Esophagus squamous epithelium (tissue), 5 donors: Measurements from ENCODE around the gene ADAMTS3. TPM values are rescaled to one million over a fixed set of nuclear protein-coding genes. Genes with fewer than 3 reads are reported as not detected.

Experiments
- DNase-seq: peaks from one replicate; lab custom pipeline; 2025; lab: John Stamatoyannopoulos, UW
- H3K27ac ChIP-seq, 4 donors: fragments of 200-600 bp; sonication (generic); one replicate each; pipeline ENCODE4 v1.5.1; 2016 to 2019; ENCODE audit warnings: mild to moderate bottlenecking in 1 of 4
- H3K27me3 ChIP-seq, 4 donors: fragments of 200-600 bp; sonication (generic); 1 replicate in 3 of 4; 2 replicates in 1 of 4; pipeline versions ENCODE4 v1.5.1 to v1.6.0; 2017 to 2021; ENCODE audit warnings: antibody characterized with exemption in 1 of 4
- H3K36me3 ChIP-seq, 3 donors: fragments of 200-600 bp; sonication (generic); one replicate each; pipeline ENCODE4 v1.5.1; 2016 to 2019
- H3K4me1 ChIP-seq, 3 donors: fragments of 200-600 bp; sonication (generic); one replicate each; pipeline ENCODE4 v1.5.1; 2017 to 2019
- H3K4me3 ChIP-seq, 4 donors: fragments of 200-600 bp; sonication (generic); 1 replicate in 3 of 4; 2 replicates in 1 of 4; pipeline ENCODE4 v1.5.1; 2016 to 2019; ENCODE audit warnings: mild to moderate bottlenecking in 2 of 4, moderate library complexity in 1 of 4
- H3K9me3 ChIP-seq, 3 donors: fragments of 200-600 bp; sonication (generic); one replicate each; pipeline ENCODE4 v1.5.1; 2016 to 2019
- POLR2A ChIP-seq, 4 donors: fragments of 450-650 bp; IDR thresholded peaks; one replicate each; pipeline ENCODE4 v1.6.1; 2017; ENCODE audit warnings: antibody characterized with exemption in 4 of 4, mild to moderate bottlenecking in 4 of 4, moderate library complexity in 3 of 4
- WGBS, 2 donors: methylation state at CpG; one replicate each; pipeline ENCODE4 v1.1.5; 2018; 5-methylcytosine and 5-hydroxymethylcytosine counted together
- intact Hi-C: fragments of 100-400 bp; cut with DNase I; formaldehyde crosslinking; loops from one replicate; pipeline ENCODE4 v1.15.0; 2022
- total RNA-seq, 4 donors: library from RNA; depleted of rRNA; stranded (reverse); fragments of >200 nt; gene quantifications; one replicate each; pipeline ENCODE4 v1.1.0, GENCODE V29; 2016
- TF ChIP-seq, protein P1 (sequence below), 6 experiments: fragments of 450-650 bp in 4 of 6; fragments of 200-600 bp in 2 of 6; sonication (generic) in 2 of 6; IDR thresholded peaks; one replicate each; pipeline ENCODE4 v1.5.1; 2016 to 2019; ENCODE audit warnings: antibody characterized with exemption in 6 of 6, mild to moderate bottlenecking in 4 of 6, moderate library complexity in 4 of 6
- donor health status: DM: yes; HTN: yes; CAD: no.

ADAMTS3 gene
- total RNA-seq, 4 donors from 2014 or later, result 0.15 to 0.57 (median 0.18) TPM; not detected in 1

DNA sequence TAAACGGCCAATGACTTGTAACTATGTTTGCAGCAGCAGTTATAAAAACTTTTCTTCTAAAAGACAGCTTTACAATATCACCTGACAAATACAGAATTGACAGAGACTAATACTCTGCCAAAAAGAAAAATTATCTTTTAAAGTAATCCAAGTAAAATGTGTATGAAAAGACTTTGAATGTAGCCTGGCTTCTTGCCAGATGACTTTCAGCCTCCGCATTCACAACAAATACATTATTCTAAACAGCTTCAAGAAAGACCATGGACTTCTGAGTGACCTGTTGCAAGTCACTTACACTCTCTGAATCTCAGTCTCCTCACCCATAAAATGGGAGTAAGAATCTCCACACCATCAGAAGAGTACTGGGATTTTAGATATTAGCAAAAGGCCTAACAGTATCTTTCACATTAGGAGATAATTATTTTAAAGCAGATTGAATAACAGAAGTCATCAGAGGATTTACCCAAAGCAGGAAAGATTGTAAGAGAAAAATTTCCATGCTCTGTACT is 2.5 kb downstream of the ADAMTS3 start:
- Histone ChIP-seq H3K4me1 (peaks cover 0 to 32% (median 7%) of the 10 kb centered on the region in 3 donors), H3K36me3 (no peaks in the 10 kb centered on the region), H3K27ac (no peak overlapping the region), H3K27me3 (peaks cover 0 to 19% (median 0%) of the 10 kb centered on the region in 4 donors), H3K9me3 (no peaks in the 10 kb centered on the region), H3K4me3 (no peak overlapping the region)
- TF ChIP-seq, protein P1, sequence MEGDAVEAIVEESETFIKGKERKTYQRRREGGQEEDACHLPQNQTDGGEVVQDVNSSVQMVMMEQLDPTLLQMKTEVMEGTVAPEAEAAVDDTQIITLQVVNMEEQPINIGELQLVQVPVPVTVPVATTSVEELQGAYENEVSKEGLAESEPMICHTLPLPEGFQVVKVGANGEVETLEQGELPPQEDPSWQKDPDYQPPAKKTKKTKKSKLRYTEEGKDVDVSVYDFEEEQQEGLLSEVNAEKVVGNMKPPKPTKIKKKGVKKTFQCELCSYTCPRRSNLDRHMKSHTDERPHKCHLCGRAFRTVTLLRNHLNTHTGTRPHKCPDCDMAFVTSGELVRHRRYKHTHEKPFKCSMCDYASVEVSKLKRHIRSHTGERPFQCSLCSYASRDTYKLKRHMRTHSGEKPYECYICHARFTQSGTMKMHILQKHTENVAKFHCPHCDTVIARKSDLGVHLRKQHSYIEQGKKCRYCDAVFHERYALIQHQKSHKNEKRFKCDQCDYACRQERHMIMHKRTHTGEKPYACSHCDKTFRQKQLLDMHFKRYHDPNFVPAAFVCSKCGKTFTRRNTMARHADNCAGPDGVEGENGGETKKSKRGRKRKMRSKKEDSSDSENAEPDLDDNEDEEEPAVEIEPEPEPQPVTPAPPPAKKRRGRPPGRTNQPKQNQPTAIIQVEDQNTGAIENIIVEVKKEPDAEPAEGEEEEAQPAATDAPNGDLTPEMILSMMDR (IDR thresholded peaks at IDR 0.05), result no peak
- no peak for TF ChIP-seq POLR2A (IDR thresholded peaks at IDR 0.05)
- DNase-seq, result no peak
- intact Hi-C loops, result no loop called here
- 69 to 74% methylated on average over 2 of the region's 2 CpGs for WGBS, 2 donors

DNA sequence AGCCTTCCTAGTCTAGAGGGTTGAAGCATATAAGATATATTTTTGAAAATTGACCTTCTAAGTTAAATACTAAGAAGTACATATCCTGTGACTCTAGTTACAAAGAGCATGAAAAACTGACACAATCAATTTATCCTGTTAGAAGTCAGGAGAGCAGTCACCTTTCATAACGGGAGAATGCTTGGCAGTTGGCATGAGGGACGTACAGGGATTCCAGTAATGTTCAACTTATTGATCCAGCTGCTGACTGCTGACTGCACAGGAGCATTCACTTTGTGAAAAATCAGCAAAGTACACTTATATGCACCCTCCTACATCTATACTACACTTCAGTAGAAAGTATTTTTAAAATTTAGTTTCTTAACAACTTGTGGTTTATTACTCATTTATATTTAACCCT is 4.2 kb downstream of the ADAMTS3 start:
- WGBS, 2 donors, result 83 to 88% methylated on average over 2 of the region's 2 CpGs
- TF ChIP-seq, protein P1 (IDR thresholded peaks at IDR 0.05), result no peak
- no peak for TF ChIP-seq POLR2A (IDR thresholded peaks at IDR 0.05)
- intact Hi-C loops, result no loop called here
- Histone ChIP-seq H3K27me3 (peaks cover 0 to 18% (median 0%) of the 10 kb centered on the region in 4 donors), H3K4me3 (no peak overlapping the region), H3K27ac (no peak overlapping the region), H3K9me3 (no peaks in the 10 kb centered on the region), H3K4me1 (peaks cover 0 to 31% (median 7%) of the 10 kb centered on the region in 3 donors), H3K36me3 (no peaks in the 10 kb centered on the region)
- no peak for DNase-seq

DNA sequence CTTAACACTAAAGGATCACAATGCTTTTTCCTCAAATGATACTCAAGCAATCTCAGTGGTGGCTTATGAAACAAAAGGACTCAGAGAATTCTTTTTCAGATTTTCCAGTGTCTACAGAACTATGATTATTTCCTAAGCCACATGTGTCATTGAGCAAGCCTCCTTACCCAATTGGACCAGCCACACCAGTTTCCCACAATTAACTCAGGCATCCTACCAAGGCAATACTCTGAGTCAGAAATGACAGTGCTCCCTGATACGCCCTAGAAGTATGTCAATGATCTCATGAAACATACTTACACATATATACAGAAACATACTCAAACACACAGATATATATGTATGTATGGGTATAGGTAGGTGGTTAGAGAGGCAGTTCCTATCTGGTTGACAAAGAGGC is 4.8 kb downstream of the ADAMTS3 start:
- Histone ChIP-seq H3K9me3 (no peaks in the 10 kb centered on the region), H3K27me3 (peaks cover 0 to 12% (median 0%) of the 10 kb centered on the region in 4 donors), H3K36me3 (no peaks in the 10 kb centered on the region), H3K4me3 (no peak overlapping the region), H3K4me1 (peaks cover 0 to 25% (median 3%) of the 10 kb centered on the region in 3 donors), H3K27ac (no peak overlapping the region)
- 31 to 64% methylated on average over 1 of the region's 1 CpG for WGBS, 2 donors
- no peak for TF ChIP-seq POLR2A (IDR thresholded peaks at IDR 0.05)
- DNase-seq, result no peak
- intact Hi-C loops, result no loop called here

DNA sequence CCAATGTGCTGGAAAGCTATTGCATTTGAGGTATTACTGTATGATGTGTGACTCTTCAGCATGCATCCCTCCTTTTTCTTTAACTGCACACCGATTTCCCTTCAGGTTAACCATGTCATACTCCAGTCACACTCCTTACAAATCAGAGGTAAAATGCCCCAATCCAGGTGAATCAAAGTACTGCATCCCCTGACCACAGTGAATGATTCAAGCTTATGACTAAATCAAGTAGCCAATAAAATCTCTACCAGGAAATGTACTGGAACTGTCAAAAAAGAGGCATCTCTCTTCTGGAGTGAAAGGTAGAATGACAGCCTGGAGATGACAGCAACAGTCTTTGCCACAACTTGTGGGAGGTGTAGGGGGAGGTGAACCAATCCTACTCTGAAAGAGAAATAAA is 10.4 kb downstream of the ADAMTS3 start:
- no peak for DNase-seq
- Histone ChIP-seq H3K27ac (no peak overlapping the region), H3K4me1 (no peaks in the 10 kb centered on the region), H3K4me3 (no peak overlapping the region), H3K9me3 (no peaks in the 10 kb centered on the region), H3K36me3 (no peaks in the 10 kb centered on the region), H3K27me3 (no peaks in the 10 kb centered on the region)
- intact Hi-C loops, result no loop called here
- no peak for TF ChIP-seq POLR2A (IDR thresholded peaks at IDR 0.05)
- TF ChIP-seq, protein P1 (IDR thresholded peaks at IDR 0.05), result no peak
- 88 to 100% methylated on average over 1 of the region's 1 CpG for WGBS, 2 donors

DNA sequence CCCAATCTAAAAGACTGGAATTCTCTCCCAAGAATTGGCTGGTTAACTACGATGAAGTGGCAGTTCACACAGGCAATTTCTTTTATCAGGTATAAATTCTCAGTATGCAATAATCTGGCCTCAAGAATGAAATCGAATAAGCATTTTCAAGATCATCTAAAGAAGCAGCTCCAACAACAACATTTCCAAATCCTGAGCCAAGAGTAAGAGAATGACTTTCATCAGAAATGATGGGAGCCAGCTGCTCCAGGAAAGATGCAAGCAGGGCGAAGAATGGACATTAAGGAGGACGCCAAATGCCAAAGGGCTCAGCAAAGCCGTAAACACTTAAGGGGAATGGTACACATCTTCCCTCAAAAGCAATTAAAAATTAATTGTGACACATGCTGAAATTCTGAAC is 12.0 kb downstream of the ADAMTS3 start:
- no peak for DNase-seq
- no peak overlapping the region for H3K4me3 ChIP-seq
- H3K4me1 ChIP-seq, result no peaks in the 10 kb centered on the region
- 62 to 73% methylated on average over 5 of the region's 5 CpGs for WGBS, 2 donors
- H3K9me3 ChIP-seq, result no peaks in the 10 kb centered on the region
- intact Hi-C loops, result no loop called here
- no peak overlapping the region for H3K27ac ChIP-seq
- H3K27me3 ChIP-seq, result no peaks in the 10 kb centered on the region
- no peaks in the 10 kb centered on the region for H3K36me3 ChIP-seq
- TF ChIP-seq, protein P1 (IDR thresholded peaks at IDR 0.05), result no peak
- no peak for TF ChIP-seq POLR2A (IDR thresholded peaks at IDR 0.05)
